ENCODE measurements around the gene GP2.
"Not testable (repeated sequence)": the region's sequence is repeated elsewhere in the genome, so short reads cannot be mapped to it uniquely, and the experiment has no call there.

Gene GP2

DNA sequence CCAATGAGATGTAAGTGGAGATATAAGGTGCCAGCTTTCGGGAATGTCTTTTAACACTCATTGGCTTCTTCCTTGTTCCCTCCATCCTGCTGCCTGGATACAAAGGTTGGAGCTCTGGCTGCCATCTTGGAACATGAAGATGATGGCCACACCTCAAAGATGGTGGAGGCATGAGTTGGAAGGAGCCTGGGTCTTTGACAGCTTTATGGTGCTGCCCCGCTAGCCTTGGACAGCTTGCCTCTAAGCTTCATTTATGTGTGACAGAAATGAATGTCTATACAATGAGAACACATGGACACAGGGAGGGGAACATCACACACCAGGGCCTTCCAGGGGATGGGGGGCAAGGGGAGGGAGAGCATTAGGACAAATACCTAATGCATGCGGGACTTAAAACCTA lies 13.6 kb downstream of the GP2 start:
- POLR2A ChIA-PET = no interaction called here
- TF ChIP-seq NFRKB (IDR thresholded peaks at IDR 0.05) = no peak
- no peak for TF ChIP-seq BHLHE40 (IDR thresholded peaks at IDR 0.05; ENCODE audit: borderline replicate concordance)
- no peak for TF ChIP-seq LEF1 (IDR thresholded peaks at IDR 0.05; ENCODE audit: borderline replicate concordance)
- no peak for TF ChIP-seq ARNT (IDR thresholded peaks at IDR 0.05)
- TF ChIP-seq TARDBP (IDR thresholded peaks at IDR 0.05) = no peak
- TF ChIP-seq, protein P1, sequence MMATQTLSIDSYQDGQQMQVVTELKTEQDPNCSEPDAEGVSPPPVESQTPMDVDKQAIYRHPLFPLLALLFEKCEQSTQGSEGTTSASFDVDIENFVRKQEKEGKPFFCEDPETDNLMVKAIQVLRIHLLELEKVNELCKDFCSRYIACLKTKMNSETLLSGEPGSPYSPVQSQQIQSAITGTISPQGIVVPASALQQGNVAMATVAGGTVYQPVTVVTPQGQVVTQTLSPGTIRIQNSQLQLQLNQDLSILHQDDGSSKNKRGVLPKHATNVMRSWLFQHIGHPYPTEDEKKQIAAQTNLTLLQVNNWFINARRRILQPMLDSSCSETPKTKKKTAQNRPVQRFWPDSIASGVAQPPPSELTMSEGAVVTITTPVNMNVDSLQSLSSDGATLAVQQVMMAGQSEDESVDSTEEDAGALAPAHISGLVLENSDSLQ (IDR thresholded peaks at IDR 0.05) = no peak
- no peak for TF ChIP-seq SUZ12 (IDR thresholded peaks at IDR 0.05)
- TF ChIP-seq FOXK2 (IDR thresholded peaks at IDR 0.05) = no peak
- TF ChIP-seq SP1 (IDR thresholded peaks at IDR 0.05) = no peak
- no peak for TF ChIP-seq CTBP1 (IDR thresholded peaks at IDR 0.05; ENCODE audit: borderline replicate concordance)
- no peak for TF ChIP-seq L3MBTL2 (conservative IDR thresholded peaks at IDR 0.05)
- no peak for TF ChIP-seq ELF4 (IDR thresholded peaks at IDR 0.05)
- CTCF ChIA-PET = interaction anchor here (0.6 kb wide), 1 partner anchor 414 kb away, joined by 4 read pairs; no protein-coding TSS in a partner anchor
- DNase-seq (ENCODE audit: extremely low spot score) = no peak

DNA sequence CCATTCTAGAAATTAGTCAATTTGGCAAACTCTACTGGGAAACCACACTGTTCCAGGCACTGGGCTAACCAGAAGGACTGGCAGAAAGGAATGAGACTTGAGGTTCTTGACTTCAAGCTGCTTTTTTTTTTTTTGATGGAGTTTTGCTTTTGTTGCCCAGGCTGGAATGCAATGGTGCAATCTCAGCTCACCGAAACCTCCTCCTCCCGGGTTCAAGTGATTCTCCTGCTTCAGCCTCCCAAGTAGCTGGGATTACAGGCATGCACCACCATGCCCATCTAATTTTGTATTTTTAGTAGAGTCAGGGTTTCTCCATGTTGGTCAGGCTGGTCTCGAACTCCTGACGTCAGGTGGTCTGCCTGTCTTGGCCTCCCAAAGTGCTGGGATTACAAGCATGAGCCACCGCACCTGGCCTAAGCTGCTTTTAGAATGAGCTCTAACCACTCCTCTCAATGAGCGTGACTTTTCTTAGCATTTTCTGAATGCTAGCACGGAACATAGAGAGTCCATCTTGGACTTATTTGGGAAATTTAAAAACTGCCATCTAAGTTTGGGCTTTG lies 14.7 kb downstream of the GP2 start:
- CTCF ChIA-PET; DNase-seq (ENCODE audit: extremely low spot score); POLR2A ChIA-PET: not testable (repeated sequence)

DNA sequence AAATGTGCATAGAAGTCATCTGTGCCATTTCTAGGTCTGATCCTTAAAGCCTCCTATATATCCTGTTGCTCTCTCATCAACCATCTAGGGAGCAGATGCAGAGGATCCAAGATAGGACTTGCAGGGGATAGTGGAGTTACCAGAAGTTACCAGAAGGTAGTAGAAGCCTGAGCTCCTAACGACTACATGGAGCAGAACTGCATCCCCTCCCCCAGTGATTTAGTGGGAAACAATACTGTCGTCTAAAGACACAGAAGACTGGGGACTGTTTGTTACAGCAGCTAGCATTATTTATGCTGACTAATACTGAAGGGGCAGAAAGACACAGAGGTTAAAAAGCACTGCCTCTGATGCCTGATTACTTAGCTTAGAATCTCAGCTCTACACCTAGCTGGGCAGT lies 15.8 kb downstream of the GP2 start:
- CTCF ChIA-PET = no interaction called here
- DNase-seq (ENCODE audit: extremely low spot score) = no peak
- no peak for TF ChIP-seq HDGF (IDR thresholded peaks at IDR 0.05; ENCODE audit: borderline replicate concordance)
- TF ChIP-seq SUZ12 (IDR thresholded peaks at IDR 0.05) = no peak
- no peak for TF ChIP-seq SP1 (IDR thresholded peaks at IDR 0.05)
- no peak for TF ChIP-seq BHLHE40 (IDR thresholded peaks at IDR 0.05; ENCODE audit: borderline replicate concordance)
- TF ChIP-seq ELF4 (IDR thresholded peaks at IDR 0.05) = no peak
- no peak for TF ChIP-seq L3MBTL2 (conservative IDR thresholded peaks at IDR 0.05)
- no peak for TF ChIP-seq FOXK2 (IDR thresholded peaks at IDR 0.05)
- POLR2A ChIA-PET = no interaction called here

DNA sequence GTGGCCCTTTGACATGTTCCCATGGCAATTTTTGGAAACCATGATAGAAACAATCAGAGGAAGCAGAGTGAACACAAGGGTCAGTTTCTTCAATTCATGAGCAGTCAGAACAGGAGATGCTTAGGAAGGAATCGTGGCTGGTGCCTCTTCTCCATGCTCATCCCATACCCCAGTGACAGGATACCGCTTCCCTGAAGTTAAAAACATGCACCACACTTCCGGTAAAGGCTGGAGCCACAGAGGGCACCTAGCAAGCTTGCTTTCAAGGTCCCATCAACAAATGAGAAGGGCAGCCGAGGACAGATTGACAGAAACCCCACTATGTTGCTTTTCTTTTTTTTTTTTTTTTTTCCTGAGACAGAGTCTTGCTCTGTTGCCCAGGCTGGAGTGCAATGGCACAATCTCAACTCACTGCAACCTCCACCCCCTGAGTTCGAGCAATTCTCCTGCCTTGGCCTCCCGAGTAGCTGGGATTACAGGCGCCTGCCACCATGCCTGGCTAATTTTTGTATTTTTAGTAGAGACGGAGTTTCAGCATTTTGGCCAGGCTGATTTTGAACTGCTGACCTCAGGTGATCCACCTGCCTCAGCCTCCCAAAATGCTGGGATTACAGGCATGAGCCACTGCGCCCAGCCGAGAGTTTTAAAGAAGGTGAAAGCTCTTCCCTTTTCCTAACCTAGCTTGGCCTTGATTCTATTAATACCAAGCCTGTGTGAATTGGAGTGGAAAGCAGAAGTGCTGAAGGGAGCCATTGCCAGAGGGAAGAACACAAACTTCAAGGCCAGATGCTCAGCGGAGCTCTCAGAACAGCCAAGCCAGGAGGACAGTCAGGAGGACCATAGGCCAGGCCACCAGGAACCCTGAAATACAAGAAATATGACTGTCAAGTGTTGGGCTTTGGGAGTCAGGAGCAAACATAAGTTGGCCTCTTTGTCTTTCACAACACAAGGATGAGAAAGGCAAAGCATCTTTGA lies 16.6 kb downstream of the GP2 start:
- CTCF ChIA-PET = no interaction called here
- TF ChIP-seq CTBP1 (IDR thresholded peaks at IDR 0.05; ENCODE audit: borderline replicate concordance) (no peak), HDGF (IDR thresholded peaks at IDR 0.05; ENCODE audit: borderline replicate concordance) (no peak), TARDBP (IDR thresholded peaks at IDR 0.05) (no peak), FOXK2 (IDR thresholded peaks at IDR 0.05) (no peak), ZNF384 (IDR thresholded peaks at IDR 0.05) (no peak), SP1 (IDR thresholded peaks at IDR 0.05) (no peak), NFRKB (IDR thresholded peaks at IDR 0.05) (no peak), FOXM1 (IDR thresholded peaks at IDR 0.05; ENCODE audit: borderline replicate concordance) (no peak), ELF4 (IDR thresholded peaks at IDR 0.05) (no peak), LEF1 (IDR thresholded peaks at IDR 0.05; ENCODE audit: borderline replicate concordance) (no peak)
- TF ChIP-seq, protein P1 (IDR thresholded peaks at IDR 0.05) = no peak
- POLR2A ChIA-PET = no interaction called here
- DNase-seq (ENCODE audit: extremely low spot score) = no peak

DNA sequence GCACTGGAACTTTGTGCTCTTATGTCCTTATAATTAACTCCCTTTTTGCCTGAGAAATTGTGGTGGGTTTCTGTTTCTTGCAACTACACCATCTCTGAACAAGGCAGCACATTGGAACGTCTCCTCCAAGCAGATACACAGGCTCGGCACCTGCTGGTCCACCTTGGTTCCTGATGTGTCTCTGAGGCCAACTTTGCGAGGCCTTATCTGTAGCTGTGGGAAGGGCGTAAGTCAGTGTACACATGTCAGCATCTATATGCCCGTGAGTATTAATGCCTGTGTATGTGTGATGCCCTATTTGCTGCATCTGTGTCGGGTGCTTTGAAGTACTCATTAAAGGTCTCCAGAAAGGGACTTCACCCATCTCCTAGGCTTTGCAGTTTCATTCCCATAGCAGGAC lies 17.5 kb downstream of the GP2 start:
- no peak for TF ChIP-seq BHLHE40 (IDR thresholded peaks at IDR 0.05; ENCODE audit: borderline replicate concordance)
- no peak for TF ChIP-seq SUZ12 (IDR thresholded peaks at IDR 0.05)
- TF ChIP-seq NFRKB (IDR thresholded peaks at IDR 0.05) = no peak
- TF ChIP-seq ELF4 (IDR thresholded peaks at IDR 0.05) = no peak
- TF ChIP-seq HDGF (IDR thresholded peaks at IDR 0.05; ENCODE audit: borderline replicate concordance) = no peak
- POLR2A ChIA-PET = no interaction called here
- DNase-seq (ENCODE audit: extremely low spot score) = no peak
- CTCF ChIA-PET = interaction anchor here (0.8 kb wide), 1 partner anchor 9 kb away, joined by 3 read pairs; no protein-coding TSS in a partner anchor

DNA sequence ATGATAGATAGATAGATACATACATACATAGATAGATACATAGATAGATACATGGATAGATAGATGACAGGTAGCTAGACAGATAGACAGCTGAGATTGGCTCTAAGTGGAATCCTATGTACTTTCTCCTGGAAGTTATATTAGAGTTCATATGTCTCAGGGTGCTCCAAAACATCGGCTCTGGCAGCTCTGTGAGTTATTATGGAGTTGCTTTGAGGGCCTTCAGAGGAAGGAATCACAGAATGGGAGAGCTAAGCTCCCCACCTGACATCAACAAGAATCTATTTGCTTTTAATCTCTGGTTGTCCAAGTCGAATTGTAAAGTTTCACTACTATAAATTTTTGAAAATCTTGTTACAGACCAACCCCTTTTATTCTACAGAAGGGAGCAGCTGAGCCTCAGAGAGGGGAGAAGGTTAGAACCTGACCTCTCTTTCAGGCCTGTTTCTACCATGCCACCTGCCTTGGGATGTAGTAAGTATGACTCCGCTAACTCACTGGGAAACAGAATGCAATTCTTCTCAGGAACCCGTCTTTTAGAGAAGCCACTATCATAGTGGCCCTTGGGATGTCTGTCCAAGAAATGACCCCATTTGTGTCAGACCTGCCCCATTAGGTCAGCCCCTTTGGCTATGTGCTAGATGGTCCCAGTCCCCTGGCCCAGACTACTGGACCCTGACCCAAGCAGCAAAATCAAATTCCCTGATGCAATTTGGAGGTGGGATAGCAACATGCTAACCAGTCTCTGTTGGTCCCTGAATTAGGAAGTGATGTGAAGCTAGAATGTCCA lies 18.3 kb downstream of the GP2 start:
- DNase-seq (ENCODE audit: extremely low spot score) = no peak
- ChIA-PET CTCF (interaction anchor here (0.8 kb wide), 1 partner anchor 9 kb away, joined by 3 read pairs; no protein-coding TSS in a partner anchor), POLR2A (no interaction called here)
- TF ChIP-seq ZNF384 (IDR thresholded peaks at IDR 0.05) (no peak), SUZ12 (IDR thresholded peaks at IDR 0.05) (no peak), TARDBP (IDR thresholded peaks at IDR 0.05) (no peak), LEF1 (IDR thresholded peaks at IDR 0.05; ENCODE audit: borderline replicate concordance) (no peak), BHLHE40 (IDR thresholded peaks at IDR 0.05; ENCODE audit: borderline replicate concordance) (no peak), CTBP1 (IDR thresholded peaks at IDR 0.05; ENCODE audit: borderline replicate concordance) (no peak), FOXM1 (IDR thresholded peaks at IDR 0.05; ENCODE audit: borderline replicate concordance) (no peak), L3MBTL2 (conservative IDR thresholded peaks at IDR 0.05) (no peak), FOXA1 (IDR thresholded peaks at IDR 0.05) (no peak), ELF4 (IDR thresholded peaks at IDR 0.05) (no peak), FOXK2 (IDR thresholded peaks at IDR 0.05) (no peak), HDGF (IDR thresholded peaks at IDR 0.05; ENCODE audit: borderline replicate concordance) (no peak)
- TF ChIP-seq, protein P1 (IDR thresholded peaks at IDR 0.05) = no peak

Data from HEK293T (cell line).